Measurements from ENCODE around the gene AMELX. TPM values are rescaled to one million over a fixed set of nuclear protein-coding genes. Genes with fewer than 3 reads are reported as not detected.

The AMELX gene
- total and polyA plus RNA-seq, 4 donors: not detected

GRCh38 chrX:11272863-11273262 is 20.4 kb upstream of the AMELX start:
- Histone ChIP-seq H3K27ac (ENCODE audit: low read depth in 1 of 2, low read length in 2 of 2) (no peak overlapping the region), H3K36me3 (ENCODE audit: control insufficient read depth in 4 of 4, insufficient read depth in 3 of 4, low read depth in 1 of 4, low read length in 3 of 4) (no peaks in the 10 kb centered on the region), H3K9me3 (ENCODE audit: control insufficient read depth in 4 of 4, low read length in 3 of 4) (no peaks in the 10 kb centered on the region), H3K4me1 (ENCODE audit: control insufficient read depth in 4 of 4, insufficient read depth in 4 of 4, low read length in 3 of 4) (no peaks in the 10 kb centered on the region), H3K27me3 (ENCODE audit: control insufficient read depth in 4 of 4, insufficient read depth in 4 of 4, low read length in 3 of 4) (peaks cover 0 to 3% (median 0%) of the 10 kb centered on the region in 4 donors), H3K4me3 (ENCODE audit: low read depth in 1 of 3, low read length in 3 of 3) (no peak overlapping the region), H3K9ac (ENCODE audit: low read depth in 1 of 2, low read length in 2 of 2) (no peak overlapping the region)
- TF ChIP-seq EGR1 (IDR thresholded peaks at IDR 0.05; ENCODE audit: low read depth in 2 of 2): no peak
- TF ChIP-seq SP1 (IDR thresholded peaks at IDR 0.05): no peak
- TF ChIP-seq JUND (IDR thresholded peaks at IDR 0.05): no peak
- TF ChIP-seq ATF3 (IDR thresholded peaks at IDR 0.05): no peak
- TF ChIP-seq HNF4G (IDR thresholded peaks at IDR 0.05): no peak
- no peak for TF ChIP-seq TAF1 (conservative IDR thresholded peaks at IDR 0.05)
- TF ChIP-seq ZBTB33 (IDR thresholded peaks at IDR 0.05): no peak
- no peak for TF ChIP-seq YY1 (IDR thresholded peaks at IDR 0.05)
- TF ChIP-seq FOXA1 (IDR thresholded peaks at IDR 0.05): no peak
- TF ChIP-seq GABPA (IDR thresholded peaks at IDR 0.05 in 1 of 2, conservative IDR thresholded peaks at IDR 0.05 in 1 of 2): no peak
- no peak for TF ChIP-seq HNF4A (conservative IDR thresholded peaks at IDR 0.05)
- no peak for TF ChIP-seq RAD21 (IDR thresholded peaks at IDR 0.05)
- no peak for TF ChIP-seq FOXA2 (IDR thresholded peaks at IDR 0.05)
- no peak for TF ChIP-seq RXRA (IDR thresholded peaks at IDR 0.05)
- no peak for TF ChIP-seq NR2F2 (IDR thresholded peaks at IDR 0.05)
- TF ChIP-seq CTCF (IDR thresholded peaks at IDR 0.05; ENCODE audit: low read depth, low read length, missing input control): no peak
- 96% methylated on average over 5 of the region's 5 CpGs for WGBS
- no peak for DNase-seq (ENCODE audit: low spot score)

- Histone ChIP-seq H3K9me3 (ENCODE audit: control insufficient read depth in 4 of 4, low read length in 3 of 4) (no peaks in the 10 kb centered on the region), H3K27ac (ENCODE audit: low read depth in 1 of 2, low read length in 2 of 2) (no peak overlapping the region), H3K9ac (ENCODE audit: low read depth in 1 of 2, low read length in 2 of 2) (no peak overlapping the region), H3K4me1 (ENCODE audit: control insufficient read depth in 4 of 4, insufficient read depth in 4 of 4, low read length in 3 of 4) (no peaks in the 10 kb centered on the region), H3K36me3 (ENCODE audit: control insufficient read depth in 4 of 4, insufficient read depth in 3 of 4, low read depth in 1 of 4, low read length in 3 of 4) (no peaks in the 10 kb centered on the region), H3K27me3 (ENCODE audit: control insufficient read depth in 4 of 4, insufficient read depth in 4 of 4, low read length in 3 of 4) (peaks cover 0 to 3% (median 0%) of the 10 kb centered on the region in 4 donors), H3K4me3 (ENCODE audit: low read depth in 1 of 3, low read length in 3 of 3) (no peak overlapping the region)
- no peak for TF ChIP-seq CTCF (IDR thresholded peaks at IDR 0.05; ENCODE audit: low read depth, low read length, missing input control)
- no peak for DNase-seq (ENCODE audit: low spot score)
- 89% methylated on average over 1 of the region's 1 CpG for WGBS
Measured at GRCh38 chrX:11273544-11273943, 19.7 kb upstream of the AMELX start.
